ENCODE results near the gene LRRC36.

The LRRC36 gene

DNA sequence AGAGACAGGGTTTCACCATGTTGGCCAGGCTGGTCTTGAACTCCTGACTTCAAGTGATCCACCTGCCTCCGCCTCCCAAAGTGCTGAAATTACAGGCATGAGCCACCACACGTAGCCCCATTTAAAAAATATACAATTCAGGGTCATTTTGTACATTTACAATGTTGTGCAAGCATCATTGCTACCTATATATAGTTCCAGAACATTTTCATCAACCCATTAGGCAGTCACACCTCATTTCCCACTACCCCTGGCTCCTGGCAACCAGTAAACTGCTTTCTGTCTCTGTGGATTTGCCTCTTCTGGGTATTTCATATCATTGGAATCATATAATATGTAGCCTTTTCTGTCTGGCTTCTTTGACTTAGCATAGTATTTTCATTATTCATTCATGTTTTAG, 6.7 kb downstream of the LRRC36 start:
- Histone ChIP-seq H3K27ac (ENCODE audit: low read length) (no peak overlapping the region), H3K79me2 (ENCODE audit: low read length) (no peaks in the 10 kb centered on the region), H3K9me2 (replicated peaks; ENCODE audit: insufficient read depth, low read length) (no peaks in the 10 kb centered on the region), H3K36me3 (replicated peaks; ENCODE audit: insufficient read depth, low read length) (no peaks in the 10 kb centered on the region), H3K9ac (ENCODE audit: low read length) (no peak overlapping the region), H3F3A (ENCODE audit: insufficient read depth, low read length) (no peaks in the 10 kb centered on the region), H3K4me3 (ENCODE audit: low read length) (no peak overlapping the region), H4K20me1 (ENCODE audit: insufficient read depth, low read length) (no peaks in the 10 kb centered on the region), H3K27me3 (replicated peaks; ENCODE audit: insufficient read depth, low read length) (no peaks in the 10 kb centered on the region), H3K4me1 (ENCODE audit: low read length) (no peaks in the 10 kb centered on the region), H2AFZ (ENCODE audit: low read length) (no peak overlapping the region), H3K4me2 (ENCODE audit: low read depth, low read length) (no peak overlapping the region), H3K9me3 (replicated peaks; ENCODE audit: insufficient read depth, low read length) (no peaks in the 10 kb centered on the region)
- no peak for TF ChIP-seq CTCF (IDR thresholded peaks at IDR 0.05; ENCODE audit: low read length)
- TF ChIP-seq EZH2 (optimal IDR thresholded peaks at IDR 0.05; ENCODE audit: low read depth, low read length), result no peak
- DNase-seq, result no peak

DNA sequence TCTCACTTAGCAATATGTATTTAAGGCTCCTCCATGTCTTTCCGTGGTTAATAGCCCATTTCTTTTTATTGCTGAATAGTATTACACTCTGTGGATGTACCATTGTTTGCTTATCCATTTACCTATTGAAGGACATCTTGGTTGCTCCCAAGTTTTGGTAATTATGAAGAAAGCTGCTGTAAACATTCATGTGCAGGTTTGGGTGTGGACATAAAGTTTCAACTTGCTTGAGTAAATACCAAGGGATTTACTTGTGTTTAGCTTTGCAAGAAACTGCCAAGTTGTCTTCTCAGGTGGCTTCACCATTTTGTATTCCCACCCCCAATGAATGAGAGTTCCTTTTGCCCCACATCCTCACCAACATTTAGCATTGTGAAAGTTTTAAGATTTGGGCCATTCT, 9.5 kb downstream of the LRRC36 start:
- no peaks in the 10 kb centered on the region for H3K27me3 ChIP-seq (replicated peaks; ENCODE audit: insufficient read depth, low read length)
- no peak overlapping the region for H3K4me2 ChIP-seq (ENCODE audit: low read depth, low read length)
- no peaks in the 10 kb centered on the region for H3K36me3 ChIP-seq (replicated peaks; ENCODE audit: insufficient read depth, low read length)
- no peak for DNase-seq
- no peaks in the 10 kb centered on the region for H3K4me1 ChIP-seq (ENCODE audit: low read length)
- no peaks in the 10 kb centered on the region for H3K9me3 ChIP-seq (replicated peaks; ENCODE audit: insufficient read depth, low read length)
- no peak overlapping the region for H3K27ac ChIP-seq (ENCODE audit: low read length)
- H2AFZ ChIP-seq (ENCODE audit: low read length), result no peak overlapping the region
- no peaks in the 10 kb centered on the region for H3K79me2 ChIP-seq (ENCODE audit: low read length)
- H3K9me2 ChIP-seq (replicated peaks; ENCODE audit: insufficient read depth, low read length), result no peaks in the 10 kb centered on the region
- TF ChIP-seq EZH2phosphoT487 (IDR thresholded peaks at IDR 0.05; ENCODE audit: low read length), result no peak
- no peak for TF ChIP-seq EZH2 (optimal IDR thresholded peaks at IDR 0.05; ENCODE audit: low read depth, low read length)
- no peak for TF ChIP-seq CTCF (IDR thresholded peaks at IDR 0.05; ENCODE audit: low read length)
- no peaks in the 10 kb centered on the region for H3F3A ChIP-seq (ENCODE audit: insufficient read depth, low read length)
- no peak overlapping the region for H3K4me3 ChIP-seq (ENCODE audit: low read length)
- H3K9ac ChIP-seq (ENCODE audit: low read length), result no peak overlapping the region
- H4K20me1 ChIP-seq (ENCODE audit: insufficient read depth, low read length), result no peaks in the 10 kb centered on the region

DNA sequence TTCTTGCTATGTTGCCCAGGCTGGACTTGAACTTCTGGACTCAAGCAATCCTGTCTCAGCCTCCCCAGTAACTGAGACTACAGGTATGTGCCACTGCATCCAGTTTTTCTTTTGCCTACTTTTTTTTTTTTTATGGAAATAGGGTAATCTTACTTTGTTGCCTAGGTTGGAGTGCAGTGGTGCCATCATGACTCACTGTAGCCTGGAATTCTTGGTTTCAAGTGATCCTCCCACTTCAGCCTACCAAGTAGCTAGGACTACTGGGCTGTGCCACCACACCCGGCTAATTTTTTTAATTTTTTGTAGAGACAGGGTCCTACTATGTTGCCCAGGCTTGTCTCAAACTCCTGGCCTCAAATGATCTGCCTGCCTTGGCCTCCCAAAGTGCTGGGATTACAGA, 10.0 kb downstream of the LRRC36 start:
- Histone ChIP-seq H4K20me1 (ENCODE audit: insufficient read depth, low read length) (no peaks in the 10 kb centered on the region), H3K9me2 (replicated peaks; ENCODE audit: insufficient read depth, low read length) (no peaks in the 10 kb centered on the region), H3K4me3 (ENCODE audit: low read length) (no peak overlapping the region), H3K9ac (ENCODE audit: low read length) (no peak overlapping the region), H3K27ac (ENCODE audit: low read length) (no peak overlapping the region), H3K79me2 (ENCODE audit: low read length) (no peaks in the 10 kb centered on the region), H3K9me3 (replicated peaks; ENCODE audit: insufficient read depth, low read length) (no peaks in the 10 kb centered on the region), H2AFZ (ENCODE audit: low read length) (no peak overlapping the region), H3K4me1 (ENCODE audit: low read length) (no peaks in the 10 kb centered on the region), H3F3A (ENCODE audit: insufficient read depth, low read length) (no peaks in the 10 kb centered on the region), H3K36me3 (replicated peaks; ENCODE audit: insufficient read depth, low read length) (no peaks in the 10 kb centered on the region), H3K4me2 (ENCODE audit: low read depth, low read length) (no peak overlapping the region), H3K27me3 (replicated peaks; ENCODE audit: insufficient read depth, low read length) (no peaks in the 10 kb centered on the region)
- TF ChIP-seq EZH2 (optimal IDR thresholded peaks at IDR 0.05; ENCODE audit: low read depth, low read length) (no peak), CTCF (IDR thresholded peaks at IDR 0.05; ENCODE audit: low read length) (no peak), EZH2phosphoT487 (IDR thresholded peaks at IDR 0.05; ENCODE audit: low read length) (no peak)
- DNase-seq, result no peak
